Measurements from ENCODE around the gene VWA8. TPM values are rescaled to one million over a fixed set of nuclear protein-coding genes. Genes with fewer than 3 reads are reported as not detected.

VWA8 gene
- total and polyA plus RNA-seq, 2 experiments from 2014 or later, result 6.3 to 24.6 TPM

DNA sequence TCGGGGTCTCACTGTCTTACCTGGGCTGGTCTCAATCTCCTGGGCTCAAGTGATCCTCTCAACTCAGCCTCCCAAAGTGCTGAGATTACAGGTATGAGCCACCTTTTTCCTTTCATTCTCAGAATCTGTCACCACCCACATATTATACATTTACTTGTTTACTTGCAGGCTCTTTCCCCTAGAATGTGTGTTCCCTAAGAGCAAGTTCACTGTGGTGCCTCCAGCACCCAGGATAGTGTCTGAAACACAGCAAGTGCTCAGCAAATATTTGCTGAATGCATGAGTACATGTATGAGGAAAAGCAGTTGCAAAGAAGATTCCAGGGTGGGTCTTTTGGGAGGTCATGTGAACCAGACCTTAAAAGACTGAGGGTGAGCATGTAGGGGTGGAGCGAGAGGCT is 406.7 kb downstream of the VWA8 start (continued):
- TF ChIP-seq, protein P1, sequence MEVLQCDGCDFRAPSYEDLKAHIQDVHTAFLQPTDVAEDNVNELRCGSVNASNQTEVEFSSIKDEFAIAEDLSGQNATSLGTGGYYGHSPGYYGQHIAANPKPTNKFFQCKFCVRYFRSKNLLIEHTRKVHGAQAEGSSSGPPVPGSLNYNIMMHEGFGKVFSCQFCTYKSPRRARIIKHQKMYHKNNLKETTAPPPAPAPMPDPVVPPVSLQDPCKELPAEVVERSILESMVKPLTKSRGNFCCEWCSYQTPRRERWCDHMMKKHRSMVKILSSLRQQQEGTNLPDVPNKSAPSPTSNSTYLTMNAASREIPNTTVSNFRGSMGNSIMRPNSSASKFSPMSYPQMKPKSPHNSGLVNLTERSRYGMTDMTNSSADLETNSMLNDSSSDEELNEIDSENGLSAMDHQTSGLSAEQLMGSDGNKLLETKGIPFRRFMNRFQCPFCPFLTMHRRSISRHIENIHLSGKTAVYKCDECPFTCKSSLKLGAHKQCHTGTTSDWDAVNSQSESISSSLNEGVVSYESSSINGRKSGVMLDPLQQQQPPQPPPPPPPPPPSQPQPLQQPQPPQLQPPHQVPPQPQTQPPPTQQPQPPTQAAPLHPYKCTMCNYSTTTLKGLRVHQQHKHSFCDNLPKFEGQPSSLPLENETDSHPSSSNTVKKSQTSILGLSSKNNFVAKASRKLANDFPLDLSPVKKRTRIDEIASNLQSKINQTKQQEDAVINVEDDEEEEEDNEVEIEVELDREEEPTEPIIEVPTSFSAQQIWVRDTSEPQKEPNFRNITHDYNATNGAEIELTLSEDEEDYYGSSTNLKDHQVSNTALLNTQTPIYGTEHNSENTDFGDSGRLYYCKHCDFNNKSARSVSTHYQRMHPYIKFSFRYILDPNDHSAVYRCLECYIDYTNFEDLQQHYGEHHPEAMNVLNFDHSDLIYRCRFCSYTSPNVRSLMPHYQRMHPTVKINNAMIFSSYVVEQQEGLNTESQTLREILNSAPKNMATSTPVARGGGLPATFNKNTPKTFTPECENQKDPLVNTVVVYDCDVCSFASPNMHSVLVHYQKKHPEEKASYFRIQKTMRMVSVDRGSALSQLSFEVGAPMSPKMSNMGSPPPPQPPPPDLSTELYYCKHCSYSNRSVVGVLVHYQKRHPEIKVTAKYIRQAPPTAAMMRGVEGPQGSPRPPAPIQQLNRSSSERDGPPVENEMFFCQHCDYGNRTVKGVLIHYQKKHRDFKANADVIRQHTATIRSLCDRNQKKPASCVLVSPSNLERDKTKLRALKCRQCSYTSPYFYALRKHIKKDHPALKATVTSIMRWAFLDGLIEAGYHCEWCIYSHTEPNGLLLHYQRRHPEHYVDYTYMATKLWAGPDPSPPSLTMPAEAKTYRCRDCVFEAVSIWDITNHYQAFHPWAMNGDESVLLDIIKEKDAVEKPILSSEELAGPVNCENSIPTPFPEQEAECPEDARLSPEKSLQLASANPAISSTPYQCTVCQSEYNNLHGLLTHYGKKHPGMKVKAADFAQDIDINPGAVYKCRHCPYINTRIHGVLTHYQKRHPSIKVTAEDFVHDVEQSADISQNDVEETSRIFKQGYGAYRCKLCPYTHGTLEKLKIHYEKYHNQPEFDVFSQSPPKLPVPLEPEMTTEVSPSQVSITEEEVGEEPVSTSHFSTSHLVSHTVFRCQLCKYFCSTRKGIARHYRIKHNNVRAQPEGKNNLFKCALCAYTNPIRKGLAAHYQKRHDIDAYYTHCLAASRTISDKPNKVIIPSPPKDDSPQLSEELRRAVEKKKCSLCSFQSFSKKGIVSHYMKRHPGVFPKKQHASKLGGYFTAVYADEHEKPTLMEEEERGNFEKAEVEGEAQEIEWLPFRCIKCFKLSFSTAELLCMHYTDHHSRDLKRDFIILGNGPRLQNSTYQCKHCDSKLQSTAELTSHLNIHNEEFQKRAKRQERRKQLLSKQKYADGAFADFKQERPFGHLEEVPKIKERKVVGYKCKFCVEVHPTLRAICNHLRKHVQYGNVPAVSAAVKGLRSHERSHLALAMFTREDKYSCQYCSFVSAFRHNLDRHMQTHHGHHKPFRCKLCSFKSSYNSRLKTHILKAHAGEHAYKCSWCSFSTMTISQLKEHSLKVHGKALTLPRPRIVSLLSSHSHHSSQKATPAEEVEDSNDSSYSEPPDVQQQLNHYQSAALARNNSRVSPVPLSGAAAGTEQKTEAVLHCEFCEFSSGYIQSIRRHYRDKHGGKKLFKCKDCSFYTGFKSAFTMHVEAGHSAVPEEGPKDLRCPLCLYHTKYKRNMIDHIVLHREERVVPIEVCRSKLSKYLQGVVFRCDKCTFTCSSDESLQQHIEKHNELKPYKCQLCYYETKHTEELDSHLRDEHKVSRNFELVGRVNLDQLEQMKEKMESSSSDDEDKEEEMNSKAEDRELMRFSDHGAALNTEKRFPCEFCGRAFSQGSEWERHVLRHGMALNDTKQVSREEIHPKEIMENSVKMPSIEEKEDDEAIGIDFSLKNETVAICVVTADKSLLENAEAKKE (CRISPR knock-in tag; IDR thresholded peaks at IDR 0.05), result no peak

DNA sequence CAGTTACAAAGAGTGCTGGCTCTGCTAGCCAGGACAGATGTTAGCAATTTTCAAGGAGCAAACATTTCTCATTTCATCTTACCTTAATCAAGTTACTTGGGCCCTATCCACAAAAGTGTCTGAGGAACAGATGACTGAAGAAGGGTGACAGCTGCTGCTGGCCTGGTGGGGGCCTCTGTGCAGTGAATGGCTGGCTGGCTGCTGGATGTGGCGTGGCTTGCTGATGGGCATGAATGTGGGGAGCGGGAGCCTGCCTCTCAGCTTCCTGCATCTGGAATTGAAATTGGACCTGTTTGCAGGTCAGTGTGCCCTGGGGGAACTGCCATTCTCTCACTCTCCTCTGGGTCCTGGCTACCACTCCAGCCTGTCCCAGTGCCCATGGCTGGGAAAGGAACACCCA is 408.9 kb downstream of the VWA8 start:
- Mint-ChIP-seq H3K4me1 (peaks cover 9% of the 10 kb centered on the region), H3K27ac (no peak overlapping the region), H3K9me3 (no peaks in the 10 kb centered on the region), H3K36me3 (ENCODE audit: low read depth) (no peaks in the 10 kb centered on the region), H3K4me3 (no peak overlapping the region), H3K27me3 (ENCODE audit: insufficient read depth, low read depth, poor library complexity) (peaks cover 4% of the 10 kb centered on the region)
- ATAC-seq (peak; percentile 23; the same call in 1 of the 3 replicates), DNase-seq (ENCODE audit: low spot score) (no peak)
- Histone ChIP-seq H3K79me2 (replicated peaks; ENCODE audit: insufficient read depth) (no peaks in the 10 kb centered on the region), H3K27me3 (ENCODE audit: insufficient read depth) (no peaks in the 10 kb centered on the region), H3K27ac (ENCODE audit: low read depth) (no peak overlapping the region), H2AFZ (no peak overlapping the region), H3K9me2 (ENCODE audit: insufficient read depth) (no peaks in the 10 kb centered on the region), H3K36me3 (ENCODE audit: insufficient read depth) (no peaks in the 10 kb centered on the region), H3K4me3 (no peak overlapping the region), H3F3A (replicated peaks; ENCODE audit: low read depth) (no peaks in the 10 kb centered on the region), H4K20me1 (replicated peaks; ENCODE audit: insufficient read depth) (no peaks in the 10 kb centered on the region), H3K4me2 (no peak overlapping the region), H3K4me1 (ENCODE audit: insufficient read depth) (no peaks in the 10 kb centered on the region)
- no peak for TF ChIP-seq JUNB (IDR thresholded peaks at IDR 0.05; ENCODE audit: unreplicated experiment)
- no peak for TF ChIP-seq EZH2phosphoT487 (IDR thresholded peaks at IDR 0.05; ENCODE audit: unreplicated experiment)
- TF ChIP-seq ZNF114 (CRISPR knock-in tag; IDR thresholded peaks at IDR 0.05), result no peak
- TF ChIP-seq, protein P2, sequence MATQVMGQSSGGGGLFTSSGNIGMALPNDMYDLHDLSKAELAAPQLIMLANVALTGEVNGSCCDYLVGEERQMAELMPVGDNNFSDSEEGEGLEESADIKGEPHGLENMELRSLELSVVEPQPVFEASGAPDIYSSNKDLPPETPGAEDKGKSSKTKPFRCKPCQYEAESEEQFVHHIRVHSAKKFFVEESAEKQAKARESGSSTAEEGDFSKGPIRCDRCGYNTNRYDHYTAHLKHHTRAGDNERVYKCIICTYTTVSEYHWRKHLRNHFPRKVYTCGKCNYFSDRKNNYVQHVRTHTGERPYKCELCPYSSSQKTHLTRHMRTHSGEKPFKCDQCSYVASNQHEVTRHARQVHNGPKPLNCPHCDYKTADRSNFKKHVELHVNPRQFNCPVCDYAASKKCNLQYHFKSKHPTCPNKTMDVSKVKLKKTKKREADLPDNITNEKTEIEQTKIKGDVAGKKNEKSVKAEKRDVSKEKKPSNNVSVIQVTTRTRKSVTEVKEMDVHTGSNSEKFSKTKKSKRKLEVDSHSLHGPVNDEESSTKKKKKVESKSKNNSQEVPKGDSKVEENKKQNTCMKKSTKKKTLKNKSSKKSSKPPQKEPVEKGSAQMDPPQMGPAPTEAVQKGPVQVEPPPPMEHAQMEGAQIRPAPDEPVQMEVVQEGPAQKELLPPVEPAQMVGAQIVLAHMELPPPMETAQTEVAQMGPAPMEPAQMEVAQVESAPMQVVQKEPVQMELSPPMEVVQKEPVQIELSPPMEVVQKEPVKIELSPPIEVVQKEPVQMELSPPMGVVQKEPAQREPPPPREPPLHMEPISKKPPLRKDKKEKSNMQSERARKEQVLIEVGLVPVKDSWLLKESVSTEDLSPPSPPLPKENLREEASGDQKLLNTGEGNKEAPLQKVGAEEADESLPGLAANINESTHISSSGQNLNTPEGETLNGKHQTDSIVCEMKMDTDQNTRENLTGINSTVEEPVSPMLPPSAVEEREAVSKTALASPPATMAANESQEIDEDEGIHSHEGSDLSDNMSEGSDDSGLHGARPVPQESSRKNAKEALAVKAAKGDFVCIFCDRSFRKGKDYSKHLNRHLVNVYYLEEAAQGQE (IDR thresholded peaks at IDR 0.05; ENCODE audit: unreplicated experiment), result no peak
- TF ChIP-seq CREB1 (CRISPR knock-in tag; IDR thresholded peaks at IDR 0.05; ENCODE audit: low read depth), result no peak
- TF ChIP-seq ZNF331 (CRISPR knock-in tag; IDR thresholded peaks at IDR 0.05; ENCODE audit: low read depth), result no peak

Data from GM23338 (cell line).